Upper lobe of left lung (tissue), 4 donors: ENCODE results near the gene RTN4.

ENCODE experiments used
- EP300 ChIP-seq, 4 donors: sonication (generic); formaldehyde crosslinking; IDR thresholded peaks; one replicate each; pipeline ENCODE4 v1.5.1; 2017; ENCODE audit warnings: antibody characterized with exemption in 4 of 4, control low read depth in 2 of 4
- POLR2A ChIP-seq, 4 donors: fragments of 450-650 bp; IDR thresholded peaks; one replicate each; pipeline ENCODE4 v1.5.1; 2016 to 2017; ENCODE audit warnings: antibody characterized with exemption in 4 of 4, mild to moderate bottlenecking in 2 of 4
- POLR2AphosphoS5 ChIP-seq, 2 donors: sonication (generic); formaldehyde crosslinking; IDR thresholded peaks; one replicate each; pipeline ENCODE4 v1.5.1; 2017; ENCODE audit warnings: antibody characterized with exemption in 2 of 2
- TF ChIP-seq, protein P1 (sequence below), 6 experiments: fragments of 450-650 bp in 4 of 6; fragments of 200-600 bp in 2 of 6; sonication (generic) in 2 of 6; IDR thresholded peaks; one replicate each; pipeline ENCODE4 v1.5.1; 2016 to 2019; ENCODE audit warnings: antibody characterized with exemption in 6 of 6

DNA sequence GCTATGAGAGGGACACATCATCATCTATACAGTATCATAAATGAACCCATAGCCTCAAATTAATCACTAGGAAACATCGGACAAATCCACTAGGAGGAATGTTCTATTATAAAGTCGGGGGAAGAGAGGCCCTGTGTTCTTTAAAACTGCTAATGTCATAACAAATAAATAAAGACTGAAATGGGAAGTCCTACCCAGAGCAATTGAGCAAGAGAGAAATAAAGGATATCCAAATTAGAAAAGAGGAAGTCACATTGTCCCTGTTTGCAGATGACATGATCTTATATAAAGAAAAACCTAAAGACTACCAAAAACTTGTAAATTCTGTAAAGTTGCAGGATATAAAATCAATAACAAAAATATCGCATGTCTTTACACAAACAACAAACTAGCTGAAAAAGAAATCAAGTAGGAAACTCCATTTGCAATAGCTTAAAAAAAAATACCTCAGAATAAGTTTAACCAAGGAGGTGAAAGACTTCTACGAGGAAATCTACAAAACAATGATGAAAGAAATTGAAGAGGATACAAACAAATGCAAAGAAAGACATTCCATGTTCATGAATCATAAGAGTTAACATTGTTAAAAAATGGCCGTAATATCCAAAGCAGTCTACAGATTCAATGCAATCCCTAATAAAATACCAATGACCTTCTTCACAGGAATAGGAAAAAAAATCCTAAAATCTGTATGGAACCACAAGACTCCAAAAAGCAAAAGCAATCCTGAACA lies 30.6 kb downstream of the RTN4 start:
- TF ChIP-seq, protein P1, sequence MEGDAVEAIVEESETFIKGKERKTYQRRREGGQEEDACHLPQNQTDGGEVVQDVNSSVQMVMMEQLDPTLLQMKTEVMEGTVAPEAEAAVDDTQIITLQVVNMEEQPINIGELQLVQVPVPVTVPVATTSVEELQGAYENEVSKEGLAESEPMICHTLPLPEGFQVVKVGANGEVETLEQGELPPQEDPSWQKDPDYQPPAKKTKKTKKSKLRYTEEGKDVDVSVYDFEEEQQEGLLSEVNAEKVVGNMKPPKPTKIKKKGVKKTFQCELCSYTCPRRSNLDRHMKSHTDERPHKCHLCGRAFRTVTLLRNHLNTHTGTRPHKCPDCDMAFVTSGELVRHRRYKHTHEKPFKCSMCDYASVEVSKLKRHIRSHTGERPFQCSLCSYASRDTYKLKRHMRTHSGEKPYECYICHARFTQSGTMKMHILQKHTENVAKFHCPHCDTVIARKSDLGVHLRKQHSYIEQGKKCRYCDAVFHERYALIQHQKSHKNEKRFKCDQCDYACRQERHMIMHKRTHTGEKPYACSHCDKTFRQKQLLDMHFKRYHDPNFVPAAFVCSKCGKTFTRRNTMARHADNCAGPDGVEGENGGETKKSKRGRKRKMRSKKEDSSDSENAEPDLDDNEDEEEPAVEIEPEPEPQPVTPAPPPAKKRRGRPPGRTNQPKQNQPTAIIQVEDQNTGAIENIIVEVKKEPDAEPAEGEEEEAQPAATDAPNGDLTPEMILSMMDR (IDR thresholded peaks at IDR 0.05) = no peak
- no peak for TF ChIP-seq EP300 (IDR thresholded peaks at IDR 0.05)
- TF ChIP-seq POLR2A (IDR thresholded peaks at IDR 0.05) = no peak
- TF ChIP-seq POLR2AphosphoS5 (IDR thresholded peaks at IDR 0.05) = no peak
